ENCODE data around the gene CCL14.

GRCh38 chr17:35936063-35936462 lies 50.5 kb downstream of the CCL14 start:
- TF ChIP-seq CTCF (optimal IDR thresholded peaks at IDR 0.05 in 1 of 3, IDR thresholded peaks at IDR 0.05 in 1 of 3, conservative IDR thresholded peaks at IDR 0.05 in 1 of 3; ENCODE audit: extremely low read depth in 1 of 3, insufficient read depth in 2 of 3, low read length in 3 of 3) (no peak), EZH2 (IDR thresholded peaks at IDR 0.05; ENCODE audit: low read length) (no peak)
